K562 (cell line): ENCODE results near the gene RABEPK. TPM values are rescaled to one million over a fixed set of nuclear protein-coding genes. Genes with fewer than 3 reads are reported as not detected.
A peak's percentile ranks its signal among the peaks of the same experiment; 100 is the strongest.

Experiments
- CC2D1A ChIP-seq: fragments of 450-650 bp; IDR thresholded peaks from 2 replicates; pipeline ENCODE4 v1.6.1; 2017; ENCODE audit warnings: mild to moderate bottlenecking
- FUS ChIP-seq: fragments of 200-400 bp; formaldehyde crosslinking; optimal IDR thresholded peaks from 2 replicates; pipeline ENCODE3; 2017; ENCODE audit warnings: low read depth, low read length
- POLR2AphosphoS5 ChIP-seq: IDR thresholded peaks from 2 replicates; pipeline ENCODE4 v1.6.1; 2011; ENCODE audit warnings: mild to moderate bottlenecking, low read depth, low read length, moderate library complexity; ENCODE audit not compliant: control insufficient read depth, insufficient read depth
- PPARD ChIP-seq: fragments of 250-450 bp; sonication (Bioruptor Pico); IDR thresholded peaks from 2 replicates; pipeline ENCODE4 v1.8.0; 2022; ENCODE audit warnings: inconsistent platforms, mild to moderate bottlenecking, moderate library complexity
- SMARCA4 ChIP-seq: fragments of 450-650 bp; IDR thresholded peaks from 2 replicates; pipeline ENCODE4 v1.6.1; 2016
- SRSF1 ChIP-seq: fragments of 200-400 bp; formaldehyde crosslinking; IDR thresholded peaks from 2 replicates; pipeline ENCODE4 v1.6.1; 2017; ENCODE audit warnings: mild to moderate bottlenecking, low read depth, low read length, moderate library complexity
- ZBED1 ChIP-seq: IDR thresholded peaks from 2 replicates; pipeline ENCODE4 v1.6.1; 2014
- ZEB2 ChIP-seq: fragments of 450-650 bp; IDR thresholded peaks from 2 replicates; pipeline ENCODE4 v1.6.1; 2016
- ZNF695 ChIP-seq: fragments of 450-650 bp; formaldehyde crosslinking; IDR thresholded peaks from 2 replicates; pipeline ENCODE4 v1.4.0; 2020; ENCODE audit warnings: mild to moderate bottlenecking, moderate library complexity
- polyA plus RNA-seq, 8 experiments: library from polyadenylated mRNA; depleted of rRNA in 4 of 8; stranded (reverse) in 5 of 8; unstranded in 3 of 8; fragments of >200 nt; fragmentation: Nextera tagmentation in 2 of 8; fragmentation: Illumina TruSeq in 1 of 8; extraction: Ambion mirVana in 2 of 8; extraction: Trizol in 1 of 8; gene quantifications; 2 replicates each; pipeline versions ENCODE4 v1.2.1 to v1.2.3, GENCODE V29; 2011 to 2014; ENCODE audit warnings: inconsistent platforms in 1 of 8, missing spikeins in 1 of 8
- total RNA-seq, 7 experiments: library from RNA; depleted of rRNA in 6 of 7; stranded (reverse); fragments of >200 nt in 6 of 7; fragmentation: Illumina TruSeq in 2 of 7; extraction: Trizol in 2 of 7; gene quantifications; 2 replicates each; pipeline versions ENCODE4 v1.2.1 to v1.2.3, GENCODE V29; 2011 to 2021; ENCODE audit warnings: low replicate concordance in 1 of 7
- TF ChIP-seq, protein P1 (sequence below): fragments of 450-650 bp; IDR thresholded peaks from 2 replicates; pipeline ENCODE4 v1.6.1; 2017; ENCODE audit warnings: antibody characterized with exemption, mild to moderate bottlenecking
- TF ChIP-seq, protein P2 (sequence below): fragments of 450-650 bp; IDR thresholded peaks from 2 replicates; pipeline ENCODE4 v1.6.1; 2018; ENCODE audit warnings: mild to moderate bottlenecking, low read depth; ENCODE audit not compliant: partially characterized antibody
- TF ChIP-seq, protein P3 (sequence below), 2 experiments: IDR thresholded peaks; 2 replicates each; pipeline ENCODE4 v1.6.1; 2011; ENCODE audit warnings: borderline replicate concordance in 1 of 2, control low read depth in 1 of 2, low read depth in 1 of 2, low read length in 1 of 2, mild to moderate bottlenecking in 1 of 2, mixed read lengths in 1 of 2, moderate library complexity in 1 of 2; ENCODE audit not compliant: insufficient read depth in 1 of 2, insufficient read length in 1 of 2, poor library complexity in 1 of 2, severe bottlenecking in 1 of 2; ENCODE audit errors: extremely low read depth in 1 of 2
- TF ChIP-seq, protein P4 (sequence below), 2 experiments: fragments of 450-650 bp in 1 of 2; IDR thresholded peaks; 2 replicates each; pipeline ENCODE4 v1.6.1; 2011 to 2017; ENCODE audit warnings: low read depth in 2 of 2, antibody characterized with exemption in 1 of 2, borderline replicate concordance in 1 of 2, low read length in 1 of 2, mild to moderate bottlenecking in 1 of 2, mixed read lengths in 1 of 2; ENCODE audit not compliant: control insufficient read depth in 1 of 2

RABEPK gene
- total and polyA plus RNA-seq, 9 of the 15 experiments (the other 6 are each of a cell fraction or from before 2014, with no cell fraction given) = 38.3 to 113 (median 52.8) TPM

DNA sequence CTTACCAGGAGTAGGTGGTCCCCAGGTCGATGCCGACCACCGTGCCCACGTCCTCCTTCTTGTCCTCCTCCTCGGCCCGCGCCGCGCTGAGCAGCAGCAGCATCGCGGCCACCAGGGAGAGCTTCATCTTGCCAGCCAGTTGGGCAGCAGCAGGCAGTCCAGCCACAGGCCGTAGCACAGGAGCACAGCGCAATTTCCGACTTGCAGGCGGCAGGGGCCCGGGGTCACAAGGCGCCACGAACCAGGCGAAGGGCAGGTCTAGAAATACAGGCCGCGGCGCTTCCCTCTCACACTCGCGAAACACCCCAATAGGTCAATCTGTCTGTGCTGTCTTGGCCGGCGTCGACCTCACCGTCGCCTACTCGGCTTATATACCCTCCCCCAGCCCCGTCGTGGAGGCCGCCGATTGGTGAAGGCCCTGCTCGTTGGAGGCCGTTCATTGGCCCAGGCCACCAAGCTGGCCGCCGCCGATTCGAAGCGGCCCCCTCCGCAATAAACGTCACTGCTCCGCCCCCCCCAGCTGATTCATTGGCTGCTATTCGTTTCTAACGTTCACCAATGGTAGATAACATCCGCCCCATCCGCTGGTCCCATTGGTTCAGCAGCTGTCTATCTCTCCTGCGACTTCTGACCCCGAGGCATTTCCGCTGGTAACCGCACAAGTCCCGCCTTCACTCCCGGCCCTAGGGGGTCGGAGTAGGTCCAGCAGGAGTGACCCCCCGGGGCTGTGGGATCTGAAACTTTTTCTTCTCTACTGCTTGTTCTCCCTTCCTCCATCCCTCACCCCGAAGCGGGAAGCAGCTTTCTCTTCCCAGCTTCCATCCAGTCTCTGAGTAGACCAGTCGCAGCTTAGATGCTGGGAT is 40.9 kb downstream of the RABEPK start, which contains the start of gene HSPA5 (continued):
- TF ChIP-seq, protein P1, sequence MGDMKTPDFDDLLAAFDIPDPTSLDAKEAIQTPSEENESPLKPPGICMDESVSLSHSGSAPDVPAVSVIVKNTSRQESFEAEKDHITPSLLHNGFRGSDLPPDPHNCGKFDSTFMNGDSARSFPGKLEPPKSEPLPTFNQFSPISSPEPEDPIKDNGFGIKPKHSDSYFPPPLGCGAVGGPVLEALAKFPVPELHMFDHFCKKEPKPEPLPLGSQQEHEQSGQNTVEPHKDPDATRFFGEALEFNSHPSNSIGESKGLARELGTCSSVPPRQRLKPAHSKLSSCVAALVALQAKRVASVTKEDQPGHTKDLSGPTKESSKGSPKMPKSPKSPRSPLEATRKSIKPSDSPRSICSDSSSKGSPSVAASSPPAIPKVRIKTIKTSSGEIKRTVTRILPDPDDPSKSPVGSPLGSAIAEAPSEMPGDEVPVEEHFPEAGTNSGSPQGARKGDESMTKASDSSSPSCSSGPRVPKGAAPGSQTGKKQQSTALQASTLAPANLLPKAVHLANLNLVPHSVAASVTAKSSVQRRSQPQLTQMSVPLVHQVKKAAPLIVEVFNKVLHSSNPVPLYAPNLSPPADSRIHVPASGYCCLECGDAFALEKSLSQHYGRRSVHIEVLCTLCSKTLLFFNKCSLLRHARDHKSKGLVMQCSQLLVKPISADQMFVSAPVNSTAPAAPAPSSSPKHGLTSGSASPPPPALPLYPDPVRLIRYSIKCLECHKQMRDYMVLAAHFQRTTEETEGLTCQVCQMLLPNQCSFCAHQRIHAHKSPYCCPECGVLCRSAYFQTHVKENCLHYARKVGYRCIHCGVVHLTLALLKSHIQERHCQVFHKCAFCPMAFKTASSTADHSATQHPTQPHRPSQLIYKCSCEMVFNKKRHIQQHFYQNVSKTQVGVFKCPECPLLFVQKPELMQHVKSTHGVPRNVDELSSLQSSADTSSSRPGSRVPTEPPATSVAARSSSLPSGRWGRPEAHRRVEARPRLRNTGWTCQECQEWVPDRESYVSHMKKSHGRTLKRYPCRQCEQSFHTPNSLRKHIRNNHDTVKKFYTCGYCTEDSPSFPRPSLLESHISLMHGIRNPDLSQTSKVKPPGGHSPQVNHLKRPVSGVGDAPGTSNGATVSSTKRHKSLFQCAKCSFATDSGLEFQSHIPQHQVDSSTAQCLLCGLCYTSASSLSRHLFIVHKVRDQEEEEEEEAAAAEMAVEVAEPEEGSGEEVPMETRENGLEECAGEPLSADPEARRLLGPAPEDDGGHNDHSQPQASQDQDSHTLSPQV = no peak
- TF ChIP-seq ZEB2 = no peak
- TF ChIP-seq POLR2AphosphoS5 = peak; percentile 98
- TF ChIP-seq SRSF1 = no peak
- TF ChIP-seq, protein P2, sequence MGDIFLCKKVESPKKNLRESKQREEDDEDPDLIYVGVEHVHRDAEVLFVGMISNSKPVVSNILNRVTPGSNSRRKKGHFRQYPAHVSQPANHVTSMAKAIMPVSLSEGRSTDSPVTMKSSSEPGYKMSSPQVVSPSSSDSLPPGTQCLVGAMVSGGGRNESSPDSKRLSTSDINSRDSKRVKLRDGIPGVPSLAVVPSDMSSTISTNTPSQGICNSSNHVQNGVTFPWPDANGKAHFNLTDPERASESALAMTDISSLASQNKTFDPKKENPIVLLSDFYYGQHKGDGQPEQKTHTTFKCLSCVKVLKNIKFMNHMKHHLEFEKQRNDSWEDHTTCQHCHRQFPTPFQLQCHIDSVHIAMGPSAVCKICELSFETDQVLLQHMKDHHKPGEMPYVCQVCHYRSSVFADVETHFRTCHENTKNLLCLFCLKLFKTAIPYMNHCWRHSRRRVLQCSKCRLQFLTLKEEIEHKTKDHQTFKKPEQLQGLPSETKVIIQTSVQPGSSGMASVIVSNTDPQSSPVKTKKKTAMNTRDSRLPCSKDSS = no peak
- TF ChIP-seq ZNF695 = no peak
- no peak for TF ChIP-seq SMARCA4
- TF ChIP-seq, protein P3, sequence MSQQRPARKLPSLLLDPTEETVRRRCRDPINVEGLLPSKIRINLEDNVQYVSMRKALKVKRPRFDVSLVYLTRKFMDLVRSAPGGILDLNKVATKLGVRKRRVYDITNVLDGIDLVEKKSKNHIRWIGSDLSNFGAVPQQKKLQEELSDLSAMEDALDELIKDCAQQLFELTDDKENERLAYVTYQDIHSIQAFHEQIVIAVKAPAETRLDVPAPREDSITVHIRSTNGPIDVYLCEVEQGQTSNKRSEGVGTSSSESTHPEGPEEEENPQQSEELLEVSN (IDR thresholded peaks at IDR 0.05; ENCODE audit: borderline replicate concordance in 1 of 2, extremely low read depth in 1 of 2, insufficient read depth in 1 of 2, insufficient read length in 1 of 2, low read depth in 1 of 2, low read length in 1 of 2, poor library complexity in 1 of 2, severe bottlenecking in 1 of 2) = peak; percentile 20 to 72
- peak; percentile 95; the same call in 1 of the 2 replicates for TF ChIP-seq ZBED1
- TF ChIP-seq FUS = no peak
- no peak for TF ChIP-seq PPARD
- TF ChIP-seq, protein P4, sequence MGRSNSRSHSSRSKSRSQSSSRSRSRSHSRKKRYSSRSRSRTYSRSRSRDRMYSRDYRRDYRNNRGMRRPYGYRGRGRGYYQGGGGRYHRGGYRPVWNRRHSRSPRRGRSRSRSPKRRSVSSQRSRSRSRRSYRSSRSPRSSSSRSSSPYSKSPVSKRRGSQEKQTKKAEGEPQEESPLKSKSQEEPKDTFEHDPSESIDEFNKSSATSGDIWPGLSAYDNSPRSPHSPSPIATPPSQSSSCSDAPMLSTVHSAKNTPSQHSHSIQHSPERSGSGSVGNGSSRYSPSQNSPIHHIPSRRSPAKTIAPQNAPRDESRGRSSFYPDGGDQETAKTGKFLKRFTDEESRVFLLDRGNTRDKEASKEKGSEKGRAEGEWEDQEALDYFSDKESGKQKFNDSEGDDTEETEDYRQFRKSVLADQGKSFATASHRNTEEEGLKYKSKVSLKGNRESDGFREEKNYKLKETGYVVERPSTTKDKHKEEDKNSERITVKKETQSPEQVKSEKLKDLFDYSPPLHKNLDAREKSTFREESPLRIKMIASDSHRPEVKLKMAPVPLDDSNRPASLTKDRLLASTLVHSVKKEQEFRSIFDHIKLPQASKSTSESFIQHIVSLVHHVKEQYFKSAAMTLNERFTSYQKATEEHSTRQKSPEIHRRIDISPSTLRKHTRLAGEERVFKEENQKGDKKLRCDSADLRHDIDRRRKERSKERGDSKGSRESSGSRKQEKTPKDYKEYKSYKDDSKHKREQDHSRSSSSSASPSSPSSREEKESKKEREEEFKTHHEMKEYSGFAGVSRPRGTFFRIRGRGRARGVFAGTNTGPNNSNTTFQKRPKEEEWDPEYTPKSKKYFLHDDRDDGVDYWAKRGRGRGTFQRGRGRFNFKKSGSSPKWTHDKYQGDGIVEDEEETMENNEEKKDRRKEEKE (IDR thresholded peaks at IDR 0.05; ENCODE audit: borderline replicate concordance in 1 of 2, control insufficient read depth in 1 of 2, low read depth in 2 of 2, low read length in 1 of 2) = peak in 1 of 2 experiments; percentile 93; a peak in 2 of 4 replicates
- TF ChIP-seq CC2D1A = no peak
